HEK293 (cell line): Measurements from ENCODE around the gene P4HA2.

Source experiments
- CTCF ChIA-PET: fragments of 350-600 bp; formaldehyde crosslinking; extraction: SDS; loops from one replicate; lab custom pipeline; 2021; ENCODE audit warnings: antibody characterized with exemption; lab: Yijun Ruan, JAX
- POLR2A ChIA-PET: fragments of 300-600 bp; formaldehyde crosslinking; extraction: SDS; loops from one replicate; lab custom pipeline; 2020; ENCODE audit warnings: antibody characterized with exemption, inconsistent platforms; lab: Yijun Ruan, JAX
- H3K27ac ChIP-seq: fragments of 200-500 bp; sonication (Bioruptor generic); 2 replicates; pipeline ENCODE4 v1.5.1; 2014; ENCODE audit warnings: low read depth, low read length, control low read depth, inconsistent platforms; ENCODE audit errors: extremely low read depth
- H3K36me3 ChIP-seq, 2 experiments: fragments of 200-500 bp in 1 of 2; sonication (Bioruptor generic) in 1 of 2; 1 replicate in 1 of 2; 2 replicates in 1 of 2; pipeline ENCODE4 v1.5.1; 2014 to 2017; ENCODE audit warnings: inconsistent platforms in 2 of 2, low read length in 2 of 2; ENCODE audit not compliant: control insufficient read depth in 2 of 2, insufficient read depth in 1 of 2
- H3K4me1 ChIP-seq: fragments of 200-500 bp; sonication (Bioruptor generic); 2 replicates; pipeline ENCODE4 v1.5.1; 2014; ENCODE audit warnings: mild to moderate bottlenecking, low read length, inconsistent platforms; ENCODE audit not compliant: control insufficient read depth, insufficient read depth
- H3K4me3 ChIP-seq: 2 replicates; pipeline ENCODE4 v1.5.1; 2011; ENCODE audit warnings: low read depth, mild to moderate bottlenecking, control low read depth, low read length, moderate library complexity
- H3K9me3 ChIP-seq: fragments of 200-500 bp; sonication (Bioruptor generic); 2 replicates; pipeline ENCODE4 v1.5.1; 2014; ENCODE audit warnings: low read depth, low read length, inconsistent platforms; ENCODE audit not compliant: control insufficient read depth, insufficient read depth
- EGR2 ChIP-seq: fragments of 450-650 bp; formaldehyde crosslinking; IDR thresholded peaks from 2 replicates; pipeline ENCODE4 v1.5.1; 2016; ENCODE audit warnings: low read depth, missing biosample characterization, missing genetic modification characterization
- HOXD13 ChIP-seq: sonication (generic); formaldehyde crosslinking; IDR thresholded peaks from 2 replicates; pipeline ENCODE4 v1.8.0; 2022; ENCODE audit warnings: missing genetic modification reagents, borderline replicate concordance
- IKZF3 ChIP-seq: fragments of 450-650 bp; IDR thresholded peaks from 2 replicates; pipeline ENCODE4 v1.5.0; 2018; ENCODE audit warnings: missing biosample characterization, mild to moderate bottlenecking, missing genetic modification characterization, moderate library complexity
- KLF7 ChIP-seq: fragments of 450-650 bp; formaldehyde crosslinking; IDR thresholded peaks from 2 replicates; pipeline ENCODE4 v1.5.1; 2016; ENCODE audit warnings: missing biosample characterization, missing genetic modification characterization, borderline replicate concordance
- PRDM4 ChIP-seq: fragments of 450-650 bp; formaldehyde crosslinking; IDR thresholded peaks from 2 replicates; pipeline ENCODE4 v1.5.1; 2017; ENCODE audit warnings: missing biosample characterization, missing genetic modification characterization
- YY1 ChIP-seq: fragments of 450-650 bp; formaldehyde crosslinking; IDR thresholded peaks from 2 replicates; pipeline ENCODE4 v1.5.1; 2018; ENCODE audit warnings: missing biosample characterization, missing genetic modification characterization
- ZBTB49 ChIP-seq: fragments of 450-650 bp; formaldehyde crosslinking; IDR thresholded peaks from 2 replicates; pipeline ENCODE4 v1.5.1; 2016; ENCODE audit warnings: missing biosample characterization, missing genetic modification characterization, low read depth
- ZBTB7A ChIP-seq: fragments of 450-650 bp; formaldehyde crosslinking; IDR thresholded peaks from 2 replicates; pipeline ENCODE4 v1.5.1; 2016; ENCODE audit warnings: low read depth, missing biosample characterization, missing genetic modification characterization
- ZFHX2 ChIP-seq: fragments of 450-650 bp; formaldehyde crosslinking; conservative IDR thresholded peaks from 2 replicates; pipeline ENCODE4 v1.5.1; 2016; ENCODE audit warnings: missing biosample characterization, missing genetic modification characterization
- ZIC2 ChIP-seq: fragments of 450-650 bp; formaldehyde crosslinking; IDR thresholded peaks from 2 replicates; pipeline ENCODE4 v1.5.1; 2016; ENCODE audit warnings: missing biosample characterization, missing genetic modification characterization
- ZNF155 ChIP-seq: fragments of 450-650 bp; formaldehyde crosslinking; IDR thresholded peaks from 2 replicates; pipeline ENCODE4 v1.5.1; 2016; ENCODE audit warnings: missing biosample characterization, missing genetic modification characterization
- ZNF157 ChIP-seq: fragments of 450-650 bp; formaldehyde crosslinking; IDR thresholded peaks from 2 replicates; pipeline ENCODE4 v1.5.1; 2016; ENCODE audit warnings: missing biosample characterization, missing genetic modification characterization
- ZNF16 ChIP-seq: fragments of 450-650 bp; formaldehyde crosslinking; IDR thresholded peaks from 2 replicates; pipeline ENCODE4 v1.5.1; 2016; ENCODE audit warnings: low read depth, missing biosample characterization, missing genetic modification characterization
- ZNF169 ChIP-seq: fragments of 450-650 bp; formaldehyde crosslinking; IDR thresholded peaks from 2 replicates; pipeline ENCODE4 v1.5.1; 2016; ENCODE audit warnings: missing biosample characterization, missing genetic modification characterization
- ZNF518A ChIP-seq: fragments of 450-650 bp; formaldehyde crosslinking; conservative IDR thresholded peaks from 2 replicates; pipeline ENCODE4 v1.5.1; 2016; ENCODE audit warnings: low read depth, missing biosample characterization, missing genetic modification characterization
- ZNF521 ChIP-seq: fragments of 450-650 bp; formaldehyde crosslinking; IDR thresholded peaks from 2 replicates; pipeline ENCODE4 v1.5.1; 2017; ENCODE audit warnings: missing biosample characterization, mild to moderate bottlenecking, missing genetic modification characterization
- ZNF670 ChIP-seq: fragments of 450-650 bp; formaldehyde crosslinking; IDR thresholded peaks from 2 replicates; pipeline ENCODE4 v1.5.1; 2016; ENCODE audit warnings: missing biosample characterization, missing genetic modification characterization, low read depth
- ZNF76 ChIP-seq: fragments of 450-650 bp; formaldehyde crosslinking; IDR thresholded peaks from 2 replicates; pipeline ENCODE4; 2016; ENCODE audit warnings: low read depth, missing biosample characterization, missing genetic modification characterization, borderline replicate concordance
- ZNF777 ChIP-seq: fragments of 450-650 bp; formaldehyde crosslinking; IDR thresholded peaks from 2 replicates; pipeline ENCODE4 v1.5.1; 2017; ENCODE audit warnings: missing biosample characterization, missing genetic modification characterization, borderline replicate concordance

P4HA2 gene

GRCh38 chr5:132269635-132270334 is 42.1 kb upstream of the P4HA2 start (continued):
- TF ChIP-seq ZNF157 (tag by site-specific recombination) (no peak), ZNF169 (tag by site-specific recombination) (no peak), ZNF518A (tag by site-specific recombination) (no peak), IKZF3 (tag by site-specific recombination) (no peak), KLF7 (tag by site-specific recombination) (no peak), ZBTB49 (tag by site-specific recombination) (no peak), ZNF155 (no peak), ZNF777 (tag by site-specific recombination) (no peak), HOXD13 (CRISPR knock-in tag) (no peak)
- TF ChIP-seq, all 188 proteins: peak for 0

GRCh38 chr5:132268769-132269551 is 41.3 kb upstream of the P4HA2 start:
- Histone ChIP-seq H3K9me3 (no peaks in the 10 kb centered on the region), H3K36me3 (no peaks in the 10 kb centered on the region), H3K4me1 (no peaks in the 10 kb centered on the region; the same call in 1 of the 2 replicates), H3K4me3 (no peak overlapping the region)
- POLR2A ChIA-PET: no interaction called here
- TF ChIP-seq EGR2 (tag by site-specific recombination) (peak; percentile 40; the same call in 1 of the 2 replicates), ZFHX2 (tag by site-specific recombination) (peak; percentile 32), YY1 (no peak)
- TF ChIP-seq, all 188 proteins: peak for 2
- CTCF ChIA-PET: interaction anchor here (0.7 to 1.3 kb wide), 2 partner anchors 10 to 30 kb away, joined by 3 to 5 read pairs; no protein-coding TSS in a partner anchor
- H3K27ac ChIP-seq: no peak overlapping the region

GRCh38 chr5:132267931-132268768 is 40.5 kb upstream of the P4HA2 start:
- Histone ChIP-seq H3K36me3 (no peaks in the 10 kb centered on the region), H3K9me3 (no peaks in the 10 kb centered on the region), H3K4me3 (no peak overlapping the region), H3K27ac (no peak overlapping the region), H3K4me1 (no peaks in the 10 kb centered on the region; the same call in 1 of the 2 replicates)
- ChIA-PET POLR2A (no interaction called here), CTCF (interaction anchor here (1.3 kb wide), 1 partner anchor 11 kb away, joined by 5 read pairs; no protein-coding TSS in a partner anchor)
- TF ChIP-seq ZNF670 (tag by site-specific recombination) (no peak), ZNF76 (tag by site-specific recombination) (no peak), ZIC2 (peak; percentile 16; the same call in 1 of the 2 replicates), ZNF16 (tag by site-specific recombination) (no peak), ZFHX2 (tag by site-specific recombination) (peak; percentile 90), ZBTB7A (tag by site-specific recombination) (no peak), EGR2 (tag by site-specific recombination) (peak; percentile 94), ZNF521 (no peak), PRDM4 (tag by site-specific recombination) (no peak)
- TF ChIP-seq, all 188 proteins: peak for 3
